Stimulated activated CD4-positive, alpha-beta T cell treated with anti-CD3 and anti-CD28 coated beads, Interleukin-2, amount 100 ng/mL, for 4 hours (primary cell): ENCODE results near the gene MSLN.
A peak's percentile ranks its signal among the peaks of the same experiment; 100 is the strongest.
"Not testable (repeated sequence)": the region's sequence is repeated elsewhere in the genome, so short reads cannot be mapped to it uniquely, and the experiment has no call there.

Experiments used
- DNase-seq: peaks from one replicate; pipeline ENCODE4 v3.0.0-alpha.2; 2020; ENCODE audit warnings: low read depth

The MSLN gene

DNA sequence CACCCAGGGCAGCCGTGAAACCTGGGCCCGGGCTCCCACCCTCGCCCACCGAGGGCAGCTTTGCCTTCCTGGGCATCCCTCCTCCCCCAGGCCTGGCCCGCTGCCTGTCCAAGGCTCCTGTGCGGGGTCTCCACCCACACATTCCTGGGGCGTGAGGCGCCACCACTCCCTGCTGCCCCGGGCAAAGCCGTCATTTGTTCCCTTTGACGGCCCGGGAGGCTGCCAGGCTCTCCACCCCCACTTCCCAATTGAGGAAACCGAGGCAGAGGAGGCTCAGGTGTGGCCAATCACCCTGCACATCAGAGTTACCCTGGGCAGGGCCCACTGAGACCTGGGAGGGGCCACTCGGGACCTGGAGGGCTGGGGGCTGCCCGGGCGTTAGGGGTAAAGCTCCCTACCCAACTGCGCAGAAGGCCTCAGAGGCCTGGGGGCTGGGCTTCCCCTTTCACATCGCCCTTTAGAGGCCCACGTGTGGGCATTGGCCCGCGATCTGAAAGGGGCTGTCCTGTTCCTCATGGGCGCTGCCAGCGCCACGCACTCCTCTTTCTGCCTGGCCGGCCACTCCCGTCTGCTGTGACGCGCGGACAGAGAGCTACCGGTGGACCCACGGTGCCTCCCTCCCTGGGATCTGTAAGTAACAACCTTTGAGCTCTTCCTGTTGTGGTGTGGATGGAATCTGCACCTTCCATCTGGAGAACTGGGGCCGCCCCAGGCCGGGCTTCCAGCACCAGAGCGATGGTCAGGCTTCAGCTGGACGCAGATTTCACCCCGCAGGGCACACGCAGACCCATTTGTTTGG, at the start of gene MSLN:
MSLN (plus strand) TSS at position 190 of the 799 bp plus-strand sequence. CDS start 1,947 bp downstream, outside the sequence.
- DNase-seq = no peak

GRCh38 chr16:711084-711483, 49.5 kb upstream of the MSLN start:
- no peak for DNase-seq

DNA sequence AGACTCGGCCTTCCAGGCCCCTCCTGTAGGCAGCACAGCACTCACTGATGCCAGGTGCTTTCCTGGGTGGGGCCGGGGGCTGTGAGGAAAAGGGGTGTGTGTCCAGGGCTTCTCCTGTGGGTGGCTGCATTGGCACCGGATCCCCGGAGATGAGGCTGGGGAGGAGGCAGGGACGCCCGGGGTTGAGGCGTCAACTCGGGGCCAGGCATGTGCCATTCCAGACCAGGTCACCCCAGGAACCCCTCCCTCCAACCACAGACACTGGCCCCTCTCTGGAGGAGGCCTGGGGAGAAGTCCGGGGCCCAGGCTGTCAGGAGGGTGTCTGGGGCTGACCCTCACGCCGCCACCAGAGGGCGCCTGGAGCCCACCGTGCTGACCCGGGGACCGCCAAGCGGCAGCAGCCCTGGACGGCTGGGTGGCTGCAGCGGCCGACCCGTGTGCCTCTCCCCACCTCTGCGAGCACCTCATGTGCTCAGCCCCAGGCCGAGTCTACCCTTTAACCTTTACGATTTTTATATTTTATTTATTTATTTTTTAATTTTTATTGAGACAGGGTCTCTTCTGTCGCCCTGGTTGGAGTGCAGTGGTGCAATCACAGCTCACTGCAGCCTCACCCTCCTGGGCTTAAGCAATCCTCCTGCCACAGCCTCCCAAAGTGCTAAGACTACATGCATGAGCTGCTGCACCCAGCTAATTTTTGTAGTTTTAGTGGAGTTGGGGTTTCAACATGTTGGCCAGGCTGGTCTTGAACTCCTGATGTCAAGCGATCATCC, 48.8 kb upstream of the MSLN start:
- DNase-seq = peak; percentile 66

DNA sequence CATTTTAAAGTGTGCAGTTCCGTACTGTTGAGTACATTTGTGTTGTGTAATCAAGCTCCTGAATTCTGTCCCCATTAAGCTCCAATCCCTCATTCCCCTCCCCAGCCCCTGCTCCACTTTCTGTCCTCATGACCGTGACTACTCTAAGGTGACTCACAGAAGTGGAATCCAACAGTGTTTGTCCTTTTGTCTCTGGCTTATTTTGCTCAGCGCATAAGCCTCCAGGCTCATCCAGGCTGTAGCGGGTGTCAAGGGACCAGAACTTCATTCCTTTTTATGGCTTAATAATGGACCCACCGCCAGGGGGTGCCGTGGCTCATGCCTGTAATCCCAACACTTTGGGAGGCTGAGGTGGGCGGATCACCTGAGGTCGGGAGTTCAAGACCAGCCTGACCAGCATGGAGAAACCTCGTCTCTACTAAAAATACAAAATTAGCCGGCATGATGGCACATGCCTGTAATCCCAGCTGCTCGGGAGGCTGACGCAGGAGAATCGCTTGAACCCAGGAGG, 47.7 kb upstream of the MSLN start:
- not testable (repeated sequence) for DNase-seq

- DNase-seq = no peak
Measured at GRCh38 chr16:714079-714478, 46.5 kb upstream of the MSLN start.

DNA sequence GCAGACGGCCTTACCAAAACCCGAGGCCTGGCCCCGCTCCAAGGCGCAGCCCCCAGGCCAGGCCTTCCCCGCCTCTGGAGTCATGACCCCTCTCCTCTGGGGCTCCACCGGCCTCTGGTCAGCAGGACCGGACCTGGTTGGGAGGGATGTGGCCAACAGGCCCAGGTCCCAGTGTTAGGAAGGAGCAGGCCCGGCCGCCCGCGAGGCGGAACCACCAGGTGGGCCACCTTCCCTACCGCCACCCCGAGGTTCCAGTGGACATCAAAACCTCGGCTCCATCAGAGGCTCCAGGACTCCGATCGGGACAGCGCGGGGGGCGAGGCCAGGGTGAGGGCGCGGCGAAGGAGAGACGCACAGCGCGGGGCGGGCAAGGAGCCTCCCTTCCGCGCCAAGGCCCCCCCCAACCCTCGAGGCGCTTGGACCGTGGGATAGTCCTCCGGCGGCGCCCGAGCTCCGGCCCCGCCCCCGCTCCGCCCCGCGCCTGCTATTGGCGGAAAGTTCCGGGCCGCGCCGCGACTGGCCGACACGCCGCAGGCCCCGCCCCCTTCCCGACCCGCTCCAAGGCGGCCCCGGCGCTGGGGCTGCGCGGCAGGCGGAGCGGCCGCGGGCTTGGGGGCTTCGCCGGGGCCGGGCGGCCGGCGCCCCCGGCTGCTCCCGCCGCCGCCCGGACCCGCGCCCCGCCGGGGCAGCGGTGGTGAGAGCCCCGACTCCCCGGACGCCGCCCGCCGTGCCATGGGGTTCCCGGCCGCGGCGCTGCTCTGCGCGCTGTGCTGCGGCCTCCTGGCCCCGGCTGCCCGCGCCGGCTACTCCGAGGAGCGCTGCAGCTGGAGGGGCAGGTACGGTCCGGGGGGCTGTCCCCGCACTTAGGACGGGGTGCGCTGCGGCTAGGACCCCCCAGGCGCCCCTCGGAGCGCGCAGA, 45.7 kb upstream of the MSLN start, which contains the start of gene METRN:
METRN (plus strand) TSS at position 561 of the 919 bp plus-strand sequence; CDS start at position 733, 172 bp downstream.
- peak; percentile 83 for DNase-seq

- DNase-seq = no peak
Measured at GRCh38 chr16:715477-716199, 44.9 kb upstream of the MSLN start.

DNA sequence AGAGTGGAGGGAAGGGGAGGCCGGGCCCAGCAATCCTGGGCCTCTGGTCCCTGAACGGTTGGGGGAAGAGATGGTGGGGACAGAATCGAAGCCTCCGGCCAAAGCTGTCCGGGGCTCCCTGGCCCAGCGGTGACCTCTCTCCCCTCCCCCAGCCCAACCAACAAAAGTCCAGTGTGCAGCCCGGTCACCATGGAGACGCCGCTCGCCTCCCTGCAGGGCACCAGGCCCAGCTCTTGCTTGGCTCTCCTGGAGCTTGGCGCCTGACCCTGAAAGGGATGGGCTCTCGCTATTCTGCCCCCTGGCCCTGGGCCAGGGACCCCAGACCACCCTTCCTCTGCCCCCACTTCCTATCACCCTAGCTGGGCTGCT, 44.4 kb upstream of the MSLN start:
- DNase-seq = no peak

GRCh38 chr16:716768-717325, 43.7 kb upstream of the MSLN start:
- DNase-seq = no peak

- no peak for DNase-seq
Measured at GRCh38 chr16:717450-718245, 42.9 kb upstream of the MSLN start.

GRCh38 chr16:718389-718788, 42.1 kb upstream of the MSLN start:
- no peak for DNase-seq

DNA sequence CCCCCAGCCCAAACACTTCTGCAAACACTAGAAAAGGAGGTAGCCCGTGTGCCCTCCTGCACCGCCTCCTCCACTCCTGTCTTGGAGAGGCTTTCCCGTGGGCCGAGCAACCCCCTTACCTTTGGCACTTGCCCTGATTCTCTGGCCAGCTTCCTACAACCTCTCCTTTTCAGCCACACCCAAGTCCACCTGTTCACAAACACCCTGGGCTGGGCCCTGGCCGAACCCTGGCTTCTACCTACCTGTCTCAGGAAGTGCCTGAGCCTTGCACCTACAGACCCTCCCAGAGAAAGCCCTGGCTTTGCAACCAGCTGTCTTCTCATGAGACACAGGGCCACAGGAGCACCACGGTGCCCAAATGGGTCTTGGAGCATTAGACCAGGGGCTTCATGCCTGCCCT, 41.6 kb upstream of the MSLN start:
- no peak for DNase-seq

DNA sequence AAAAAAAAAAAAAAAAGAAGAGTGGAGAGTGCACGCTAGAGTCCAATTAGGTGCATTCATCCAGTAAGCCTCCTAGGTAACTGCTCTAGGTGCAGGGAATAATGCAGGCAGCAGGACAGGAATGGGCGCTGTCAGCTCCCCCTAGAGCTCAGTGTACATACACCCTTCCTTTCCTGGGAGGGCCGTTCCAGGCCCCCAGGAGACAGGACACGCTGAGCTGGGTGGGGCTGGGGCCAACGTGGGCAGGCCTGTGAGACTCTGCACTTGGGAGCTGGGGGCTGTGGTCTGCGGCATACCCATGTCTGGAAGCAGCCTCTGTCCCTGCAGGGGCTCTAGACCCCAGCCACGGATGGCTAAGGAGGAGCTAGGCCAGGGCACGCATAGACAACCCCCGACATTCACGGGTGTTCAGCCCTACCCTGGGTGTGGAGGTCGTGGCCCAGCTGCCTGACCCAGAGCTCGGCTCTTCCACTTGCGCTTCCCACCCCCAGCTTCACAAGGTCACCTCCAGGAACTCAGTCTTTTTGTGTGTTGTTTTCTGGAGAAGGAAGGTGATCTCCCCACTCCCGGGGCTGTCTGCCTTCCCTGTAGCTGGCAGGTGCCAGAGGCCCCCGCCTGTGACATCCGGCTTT, 40.6 kb upstream of the MSLN start:
- no peak for DNase-seq

- DNase-seq = no peak
Measured at GRCh38 chr16:720447-720989, 40.0 kb upstream of the MSLN start.

GRCh38 chr16:720990-721764, 39.4 kb upstream of the MSLN start, which contains the start of gene ANTKMT:
Gene ANTKMT, plus strand, starts transcription at chr16:721146. Its CDS starts 129 bp downstream, at chr16:721275.
- DNase-seq = peak; percentile 54

DNA sequence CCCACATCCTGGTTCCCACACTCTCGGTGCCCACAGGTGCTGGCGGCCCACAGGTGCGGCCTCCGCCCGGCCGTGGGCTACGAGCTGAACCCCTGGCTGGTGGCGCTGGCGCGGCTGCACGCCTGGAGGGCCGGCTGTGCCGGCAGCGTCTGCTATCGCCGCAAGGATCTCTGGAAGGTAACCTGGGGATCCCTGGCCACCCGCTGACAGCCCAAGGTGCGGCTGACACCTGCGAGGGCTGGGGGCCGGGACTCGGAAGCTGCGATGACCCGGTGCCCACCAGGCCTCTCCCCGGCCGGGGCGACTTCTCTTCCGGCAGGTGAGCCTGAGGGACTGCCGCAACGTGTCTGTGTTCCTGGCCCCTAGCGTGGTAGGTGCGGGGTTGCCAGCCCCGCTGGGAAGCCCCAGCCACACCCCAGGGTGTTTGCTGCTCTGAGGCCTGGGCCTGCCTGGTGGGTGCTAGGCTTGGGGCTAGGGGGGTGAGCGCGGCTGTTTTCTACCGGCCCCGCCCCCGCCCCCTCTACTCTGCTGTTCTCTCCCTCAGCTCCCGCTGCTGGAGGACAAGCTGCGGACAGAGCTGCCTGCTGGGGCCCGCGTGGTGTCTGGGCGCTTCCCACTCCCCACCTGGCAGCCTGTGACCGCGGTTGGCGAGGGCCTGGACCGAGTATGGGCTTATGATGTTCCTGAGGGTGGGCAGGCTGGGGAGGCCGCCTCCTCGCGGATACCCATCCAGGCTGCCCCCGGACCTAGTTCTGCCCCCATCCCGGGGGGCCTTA, 38.6 kb upstream of the MSLN start:
- no peak for DNase-seq

GRCh38 chr16:722835-723633, 37.5 kb upstream of the MSLN start:
- DNase-seq = no peak
